Tibial artery (tissue), 4 donors: ENCODE data around the gene SKOR2.

Experiments used
- DNase-seq, 2 donors: peaks; one replicate each; pipeline ENCODE4 v3.0.0-alpha.2; 2019
- H3K27ac ChIP-seq, 2 donors: fragments of 200-600 bp; sonication (generic) in 1 of 2; 1 replicate in 1 of 2; 2 replicates in 1 of 2; pipeline ENCODE4 v1.5.1; 2018 to 2019; ENCODE audit warnings: mild to moderate bottlenecking in 1 of 2
- H3K27me3 ChIP-seq, 2 donors: fragments of 200-600 bp; sonication (generic) in 1 of 2; one replicate each; pipeline versions ENCODE4 v1.5.1 to v1.6.0; 2016 to 2019
- H3K36me3 ChIP-seq, 3 donors: fragments of 200-600 bp; sonication (generic) in 2 of 3; one replicate each; pipeline ENCODE4 v1.5.1; 2016 to 2019; ENCODE audit warnings: mild to moderate bottlenecking in 2 of 3
- H3K4me1 ChIP-seq, 4 donors: fragments of 200-600 bp; sonication (generic) in 2 of 4; 1 replicate in 3 of 4; 2 replicates in 1 of 4; pipeline ENCODE4 v1.5.1; 2016 to 2019
- H3K4me3 ChIP-seq, 2 donors: fragments of 200-600 bp; sonication (generic) in 1 of 2; 1 replicate in 1 of 2; 2 replicates in 1 of 2; pipeline ENCODE4 v1.5.1; 2018 to 2019; ENCODE audit warnings: mild to moderate bottlenecking in 2 of 2
- H3K9me3 ChIP-seq, 3 donors: fragments of 200-600 bp; sonication (generic) in 1 of 3; one replicate each; pipeline ENCODE4 v1.5.1; 2016 to 2019
- CTCF ChIP-seq, 2 experiments: fragments of 200-600 bp in 1 of 2; fragments of 450-650 bp in 1 of 2; IDR thresholded peaks; one replicate each; pipeline ENCODE4 v1.5.1; 2017 to 2019; ENCODE audit warnings: antibody characterized with exemption in 2 of 2, mild to moderate bottlenecking in 1 of 2, moderate library complexity in 1 of 2
- intact Hi-C: fragments of 100-400 bp; cut with DNase I; formaldehyde crosslinking; loops from one replicate; pipeline ENCODE4 v1.15.0; 2023; ENCODE audit warnings: low total_unique reads

Gene SKOR2

GRCh38 chr18:47274961-47275360, 23.5 kb upstream of the SKOR2 start:
- no peaks in the 10 kb centered on the region for H3K4me1 ChIP-seq
- H3K36me3 ChIP-seq = no peaks in the 10 kb centered on the region
- DNase-seq = no peak
- peaks cover 0 to 3% of the 10 kb centered on the region in 2 donors for H3K27me3 ChIP-seq
- H3K9me3 ChIP-seq = no peaks in the 10 kb centered on the region
- no peak for TF ChIP-seq CTCF (IDR thresholded peaks at IDR 0.05)
- no peak overlapping the region for H3K4me3 ChIP-seq
- intact Hi-C loops = no loop called here
- no peak overlapping the region for H3K27ac ChIP-seq

- no peak for TF ChIP-seq CTCF (IDR thresholded peaks at IDR 0.05)
- no peak for DNase-seq
- Histone ChIP-seq H3K4me1 (peaks cover 0 to 25% (median 17%) of the 10 kb centered on the region in 4 donors), H3K36me3 (no peaks in the 10 kb centered on the region), H3K27ac (no peak overlapping the region), H3K27me3 (peaks cover 4 to 56% of the 10 kb centered on the region in 2 donors), H3K4me3 (no peak overlapping the region), H3K9me3 (peaks cover 0 to 10% (median 8%) of the 10 kb centered on the region in 3 donors)
- intact Hi-C loops = no loop called here
Observed at GRCh38 chr18:47265197-47265596, 13.7 kb upstream of the SKOR2 start.

- Histone ChIP-seq H3K36me3 (no peaks in the 10 kb centered on the region), H3K4me1 (peaks cover 0 to 25% (median 17%) of the 10 kb centered on the region in 4 donors), H3K4me3 (peak overlapping the region in 1 of 2 donors; percentile 23), H3K9me3 (peaks cover 0 to 14% (median 10%) of the 10 kb centered on the region in 3 donors), H3K27me3 (peaks cover 4 to 65% of the 10 kb centered on the region in 2 donors), H3K27ac (no peak overlapping the region)
- no peak for TF ChIP-seq CTCF (IDR thresholded peaks at IDR 0.05)
- intact Hi-C loops = no loop called here
- DNase-seq = no peak
Observed at GRCh38 chr18:47264308-47264700, 12.8 kb upstream of the SKOR2 start.

GRCh38 chr18:47263430-47264307, 12.2 kb upstream of the SKOR2 start:
- no peak overlapping the region for H3K27ac ChIP-seq
- H3K27me3 ChIP-seq = peaks cover 4 to 72% of the 10 kb centered on the region in 2 donors
- intact Hi-C loops = no loop called here
- H3K36me3 ChIP-seq = no peaks in the 10 kb centered on the region
- peaks cover 0 to 25% (median 17%) of the 10 kb centered on the region in 4 donors for H3K4me1 ChIP-seq
- peaks cover 0 to 17% (median 10%) of the 10 kb centered on the region in 3 donors for H3K9me3 ChIP-seq
- TF ChIP-seq CTCF (IDR thresholded peaks at IDR 0.05) = no peak
- DNase-seq = no peak
- H3K4me3 ChIP-seq = peak overlapping the region in 1 of 2 donors; percentile 23

GRCh38 chr18:47263150-47263429, 11.6 kb upstream of the SKOR2 start:
- Histone ChIP-seq H3K27ac (no peak overlapping the region), H3K9me3 (peaks cover 0 to 17% (median 10%) of the 10 kb centered on the region in 3 donors), H3K4me3 (peak overlapping the region in 1 of 2 donors; percentile 23), H3K36me3 (no peaks in the 10 kb centered on the region), H3K4me1 (peaks cover 0 to 25% (median 17%) of the 10 kb centered on the region in 4 donors), H3K27me3 (peaks cover 4 to 75% of the 10 kb centered on the region in 2 donors)
- intact Hi-C loops = no loop called here
- no peak for TF ChIP-seq CTCF (IDR thresholded peaks at IDR 0.05)
- DNase-seq = no peak
